Neuronal stem cell (in vitro differentiated cells): ENCODE data around the gene IL23R.

Experiments used
- DNase-seq: peaks from one replicate; pipeline ENCODE4 v3.0.0-alpha.2; 2013; ENCODE audit warnings: low spot score
- H2AFZ ChIP-seq: one replicate; pipeline ENCODE4 v1.6.1; 2013; ENCODE audit warnings: mild to moderate bottlenecking, low read length, inconsistent platforms
- H2AK5ac ChIP-seq: 2 replicates; pipeline ENCODE4 v1.6.1; 2013; ENCODE audit warnings: low read depth, mild to moderate bottlenecking, inconsistent platforms, low read length, moderate library complexity, mixed read lengths
- H2BK120ac ChIP-seq: 2 replicates; pipeline ENCODE4 v1.6.1; 2013; ENCODE audit warnings: low read depth, mild to moderate bottlenecking, inconsistent platforms, low read length, moderate library complexity, mixed read lengths
- H2BK12ac ChIP-seq: one replicate; pipeline ENCODE4 v1.6.1; 2013; ENCODE audit warnings: low read length, inconsistent platforms
- H2BK15ac ChIP-seq: 2 replicates; pipeline ENCODE4 v1.6.1; 2013; ENCODE audit warnings: mild to moderate bottlenecking, low read length, inconsistent platforms, mixed read lengths
- H2BK5ac ChIP-seq: one replicate; pipeline ENCODE4 v1.6.1; 2013; ENCODE audit warnings: inconsistent platforms, mild to moderate bottlenecking, low read length, moderate library complexity
- H3K14ac ChIP-seq: one replicate; pipeline ENCODE4 v1.6.1; 2013; ENCODE audit warnings: low read length, inconsistent platforms
- H3K18ac ChIP-seq: 2 replicates; pipeline ENCODE4 v1.6.1; 2013; ENCODE audit warnings: low read length, inconsistent platforms
- H3K23ac ChIP-seq: 2 replicates; pipeline ENCODE4 v1.6.1; 2013; ENCODE audit warnings: low read depth, mild to moderate bottlenecking, mixed read lengths, low read length, inconsistent platforms; ENCODE audit not compliant: poor library complexity
- H3K27ac ChIP-seq: replicated peaks from 3 replicates; pipeline ENCODE4 v1.5.1; 2013; ENCODE audit warnings: low read length, inconsistent platforms
- H3K27me3 ChIP-seq, 3 experiments: 2 replicates each; pipeline ENCODE4 v1.6.1; 2013; ENCODE audit warnings: low read length in 3 of 3, mild to moderate bottlenecking in 2 of 3, inconsistent platforms in 1 of 3, low read depth in 1 of 3, mixed read lengths in 1 of 3, moderate library complexity in 1 of 3; ENCODE audit not compliant: control insufficient read depth in 3 of 3, insufficient read depth in 3 of 3
- H3K36me3 ChIP-seq, 2 donors: replicated peaks in 1 of 2; 2 replicates each; pipeline ENCODE4 v1.6.1; 2013; ENCODE audit warnings: low read length in 2 of 2; ENCODE audit not compliant: control insufficient read depth in 2 of 2, insufficient read depth in 2 of 2
- H3K4ac ChIP-seq: 2 replicates; pipeline ENCODE4 v1.6.1; 2013; ENCODE audit warnings: inconsistent platforms, mild to moderate bottlenecking, low read length, moderate library complexity
- H3K4me1 ChIP-seq, 2 donors: 1 replicate in 1 of 2; 2 replicates in 1 of 2; pipeline ENCODE4 v1.6.1; 2013; ENCODE audit warnings: low read length in 2 of 2, low read depth in 1 of 2; ENCODE audit not compliant: control insufficient read depth in 2 of 2, insufficient read depth in 1 of 2
- H3K4me2 ChIP-seq: one replicate; pipeline ENCODE4 v1.6.1; 2013; ENCODE audit warnings: mild to moderate bottlenecking, low read length, inconsistent platforms; ENCODE audit not compliant: insufficient read depth, poor library complexity, severe bottlenecking
- H3K4me3 ChIP-seq, 2 donors: 2 replicates each; pipeline ENCODE4 v1.5.1; 2013; ENCODE audit warnings: low read length in 2 of 2, mild to moderate bottlenecking in 2 of 2, inconsistent platforms in 1 of 2, moderate library complexity in 1 of 2
- H3K79me1 ChIP-seq: one replicate; pipeline ENCODE4 v1.6.1; 2013; ENCODE audit warnings: low read depth, mild to moderate bottlenecking, inconsistent platforms, low read length, moderate library complexity
- H3K9ac ChIP-seq: one replicate; pipeline ENCODE4 v1.6.1; 2013; ENCODE audit warnings: mild to moderate bottlenecking, low read depth, low read length, inconsistent platforms; ENCODE audit not compliant: poor library complexity
- H3K9me3 ChIP-seq, 2 donors: replicated peaks in 1 of 2; 2 replicates each; pipeline versions ENCODE3 to v1.6.1; 2013; ENCODE audit warnings: low read length in 2 of 2, mild to moderate bottlenecking in 2 of 2, inconsistent platforms in 1 of 2, low read depth in 1 of 2, mixed read lengths in 1 of 2, moderate library complexity in 1 of 2; ENCODE audit not compliant: control insufficient read depth in 2 of 2, insufficient read depth in 1 of 2
- H4K8ac ChIP-seq: one replicate; pipeline ENCODE4 v1.6.1; 2013; ENCODE audit warnings: low read depth, mild to moderate bottlenecking, inconsistent platforms, low read length, moderate library complexity
- H4K91ac ChIP-seq: one replicate; pipeline ENCODE4 v1.6.1; 2013; ENCODE audit warnings: low read length, low read depth, mild to moderate bottlenecking, inconsistent platforms; ENCODE audit not compliant: poor library complexity
- whole genome bisulfite sequencing, 2 donors: extraction: QIAGEN DNeasy Blood & Tissue Kit; methylation state at CpG; one replicate each; pipeline ENCODE4 v1.1.7; 2013; ENCODE audit warnings: missing lambda C conversion rate in 2 of 2, mixed read lengths in 1 of 2; ENCODE audit not compliant: insufficient read length in 2 of 2, insufficient replicate concordance in 1 of 2; ENCODE audit errors: extremely low coverage in 2 of 2; 5-methylcytosine and 5-hydroxymethylcytosine counted together

IL23R gene

DNA sequence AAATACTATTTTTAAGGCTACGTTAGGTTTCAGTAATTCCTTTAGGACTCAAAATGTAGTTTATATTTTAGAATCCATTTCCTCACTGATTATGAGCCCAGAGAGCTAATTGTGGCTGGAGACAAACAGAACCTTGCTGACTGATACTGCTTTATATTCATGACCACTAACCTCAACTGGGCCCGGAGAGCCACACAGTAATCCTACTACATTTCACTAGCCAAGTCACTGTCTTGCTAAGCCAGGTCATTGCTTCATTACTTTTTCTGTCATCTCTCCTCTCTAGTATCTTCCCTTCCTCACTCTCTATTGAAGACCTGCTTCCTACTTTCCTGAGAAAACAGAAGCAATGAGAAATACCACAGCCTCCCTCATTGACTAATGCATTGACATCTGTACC, 24.7 kb downstream of the IL23R start:
- H2AK5ac ChIP-seq, result no peak overlapping the region
- H2BK120ac ChIP-seq, result no peak overlapping the region
- H3K27ac ChIP-seq, result no peak overlapping the region
- H2BK5ac ChIP-seq, result no peak overlapping the region
- no peak overlapping the region for H4K91ac ChIP-seq
- no peaks in the 10 kb centered on the region for H3K27me3 ChIP-seq
- H3K79me1 ChIP-seq, result no peaks in the 10 kb centered on the region
- H3K23ac ChIP-seq, result no peak overlapping the region
- no peak overlapping the region for H3K4me2 ChIP-seq
- peaks cover 3 to 16% of the 10 kb centered on the region in 2 donors for H3K4me1 ChIP-seq
- no peak overlapping the region for H3K14ac ChIP-seq
- no peak overlapping the region for H2BK15ac ChIP-seq
- H3K18ac ChIP-seq, result no peak overlapping the region
- H2AFZ ChIP-seq, result no peak overlapping the region
- no peak overlapping the region for H3K9ac ChIP-seq
- H3K4ac ChIP-seq, result no peak overlapping the region
- H3K36me3 ChIP-seq, result no peaks in the 10 kb centered on the region
- no peak overlapping the region for H4K8ac ChIP-seq
- H3K9me3 ChIP-seq, result no peaks in the 10 kb centered on the region
- no peak for DNase-seq
- whole genome bisulfite sequencing, 2 donors, result no CpG with 5 or more reads among the region's 2 CpGs
- no peak overlapping the region for H3K4me3 ChIP-seq
- H2BK12ac ChIP-seq, result no peak overlapping the region

DNA sequence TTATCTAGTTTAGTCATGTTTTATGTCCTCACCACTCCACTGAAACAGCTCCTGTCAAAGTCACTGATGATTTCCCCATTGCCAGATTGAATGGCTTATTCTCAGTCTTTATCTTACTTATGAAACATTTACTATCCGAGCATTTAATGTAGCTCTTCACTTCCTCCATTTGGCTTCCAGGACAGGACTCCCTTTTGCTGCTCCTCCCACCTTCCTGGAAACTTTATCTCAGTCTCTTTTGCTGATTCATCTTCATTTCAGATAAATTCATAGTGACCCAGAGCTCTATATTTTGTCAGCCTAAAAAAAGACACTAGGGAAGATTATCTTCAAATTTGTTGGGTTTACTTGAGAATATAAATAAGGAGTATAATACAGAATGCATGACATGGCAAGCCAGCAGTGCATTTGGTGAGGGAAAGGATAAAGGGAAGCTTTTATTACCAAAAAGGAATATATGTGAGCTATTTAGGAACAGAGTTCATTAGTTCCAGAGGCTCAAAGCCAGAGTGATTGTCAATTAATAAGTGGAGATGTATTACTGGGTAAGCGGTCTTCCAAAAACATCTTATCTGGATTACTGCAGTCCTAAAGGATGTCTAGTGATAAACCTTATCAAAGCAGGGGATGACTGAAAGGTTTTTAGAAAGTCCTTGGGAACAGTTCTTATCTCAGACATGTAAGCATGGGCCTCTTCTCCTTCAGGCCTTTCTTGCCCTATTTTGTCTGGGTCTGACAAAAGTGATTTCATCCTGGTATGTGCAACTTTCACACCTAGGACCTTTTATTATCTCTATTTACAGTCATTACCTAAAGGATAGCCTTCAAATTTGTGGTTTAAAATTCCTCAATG, 25.6 kb downstream of the IL23R start:
- H3K18ac ChIP-seq, result no peak overlapping the region
- H2AK5ac ChIP-seq, result no peak overlapping the region
- no peak for DNase-seq
- H3K4me3 ChIP-seq, result no peak overlapping the region
- no peak overlapping the region for H2BK5ac ChIP-seq
- no peaks in the 10 kb centered on the region for H3K36me3 ChIP-seq
- no peak overlapping the region for H4K91ac ChIP-seq
- H3K4ac ChIP-seq, result no peak overlapping the region
- no peak overlapping the region for H4K8ac ChIP-seq
- no peak overlapping the region for H2BK12ac ChIP-seq
- H3K9ac ChIP-seq, result no peak overlapping the region
- no peak overlapping the region for H3K27ac ChIP-seq
- no peak overlapping the region for H3K14ac ChIP-seq
- WGBS, 2 donors, result no CpG with 5 or more reads among the region's 2 CpGs
- H3K27me3 ChIP-seq, result no peaks in the 10 kb centered on the region
- peaks cover 3 to 16% of the 10 kb centered on the region in 2 donors for H3K4me1 ChIP-seq
- no peak overlapping the region for H2BK120ac ChIP-seq
- H3K79me1 ChIP-seq, result no peaks in the 10 kb centered on the region
- H2AFZ ChIP-seq, result peak overlapping the region; percentile 4
- no peak overlapping the region for H3K4me2 ChIP-seq
- no peaks in the 10 kb centered on the region for H3K9me3 ChIP-seq
- H3K23ac ChIP-seq, result no peak overlapping the region
- no peak overlapping the region for H2BK15ac ChIP-seq

DNA sequence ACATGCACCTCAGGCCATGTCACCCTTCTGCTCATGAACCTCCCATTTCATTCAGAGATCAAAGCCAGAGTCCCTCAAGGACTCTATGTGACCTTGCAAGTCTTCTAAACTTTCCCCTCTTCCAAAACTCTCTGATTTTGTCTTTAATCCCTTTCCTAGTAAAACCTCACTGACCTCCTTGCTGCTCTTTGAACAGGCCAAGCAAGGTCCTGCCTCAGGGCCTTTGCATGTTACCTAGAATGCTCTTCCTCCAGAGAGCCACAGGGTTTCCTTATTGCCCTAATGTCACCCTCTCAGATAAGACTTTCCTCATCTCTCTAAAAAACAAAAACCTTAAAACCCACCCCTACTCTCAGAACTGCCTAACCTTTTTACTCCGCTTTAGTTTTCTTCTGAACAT, 26.6 kb downstream of the IL23R start:
- Histone ChIP-seq H2BK12ac (no peak overlapping the region), H3K23ac (no peak overlapping the region), H4K91ac (no peak overlapping the region), H2BK15ac (no peak overlapping the region), H2BK120ac (no peak overlapping the region), H3K9ac (no peak overlapping the region), H3K27me3 (no peaks in the 10 kb centered on the region), H2BK5ac (no peak overlapping the region), H3K18ac (no peak overlapping the region), H3K4me1 (peaks cover 3 to 16% of the 10 kb centered on the region in 2 donors), H3K4ac (no peak overlapping the region), H3K27ac (no peak overlapping the region), H3K14ac (no peak overlapping the region), H3K9me3 (no peaks in the 10 kb centered on the region), H2AFZ (no peak overlapping the region), H3K79me1 (no peaks in the 10 kb centered on the region), H2AK5ac (no peak overlapping the region), H3K4me2 (no peak overlapping the region), H4K8ac (no peak overlapping the region), H3K36me3 (no peaks in the 10 kb centered on the region), H3K4me3 (no peak overlapping the region)
- 100% methylated on average over 1 of the region's 1 CpG; no CpG with 5 or more reads in 1 of the 2 donors for WGBS, 2 donors
- no peak for DNase-seq

DNA sequence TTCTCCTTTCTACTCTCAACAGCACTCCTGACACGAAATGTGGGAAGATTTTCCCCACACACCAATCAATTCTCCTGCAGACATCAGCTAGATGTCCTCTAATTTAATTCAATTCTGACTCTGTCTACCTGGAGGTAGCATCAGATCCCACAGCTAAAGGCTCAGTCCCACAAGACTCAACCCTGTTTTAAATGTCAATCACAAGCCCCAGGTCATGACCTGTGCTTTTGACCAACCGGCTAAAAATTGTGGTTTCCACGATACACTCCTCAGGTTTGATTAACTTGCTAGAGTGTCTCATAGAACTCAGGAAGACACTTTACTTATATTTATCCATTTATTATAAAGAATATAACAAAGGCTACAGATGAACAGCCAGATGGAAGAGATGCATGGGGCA, 27.4 kb downstream of the IL23R start:
- no peak overlapping the region for H3K4ac ChIP-seq
- H2BK120ac ChIP-seq, result no peak overlapping the region
- no peaks in the 10 kb centered on the region for H3K27me3 ChIP-seq
- no peak overlapping the region for H2BK12ac ChIP-seq
- no peak overlapping the region for H4K91ac ChIP-seq
- no peak overlapping the region for H3K4me2 ChIP-seq
- no peaks in the 10 kb centered on the region for H3K79me1 ChIP-seq
- H3K27ac ChIP-seq, result no peak overlapping the region
- no peaks in the 10 kb centered on the region for H3K36me3 ChIP-seq
- no peak overlapping the region for H3K9ac ChIP-seq
- H2BK15ac ChIP-seq, result no peak overlapping the region
- no peak for DNase-seq
- H2AFZ ChIP-seq, result peak overlapping the region; percentile 11
- WGBS, 2 donors, result no CpG with 5 or more reads among the region's 3 CpGs
- H2BK5ac ChIP-seq, result no peak overlapping the region
- no peak overlapping the region for H4K8ac ChIP-seq
- no peak overlapping the region for H3K14ac ChIP-seq
- H3K4me3 ChIP-seq, result no peak overlapping the region
- no peak overlapping the region for H3K23ac ChIP-seq
- peaks cover 3 to 16% of the 10 kb centered on the region in 2 donors for H3K4me1 ChIP-seq
- H3K18ac ChIP-seq, result no peak overlapping the region
- H3K9me3 ChIP-seq, result no peaks in the 10 kb centered on the region
- H2AK5ac ChIP-seq, result no peak overlapping the region
